Neural progenitor cell (in vitro differentiated cells): ENCODE measurements around the gene ZNF862. TPM values are rescaled to one million over a fixed set of nuclear protein-coding genes. Genes with fewer than 3 reads are reported as not detected.

Source experiments
- DNase-seq: peaks from one replicate; pipeline ENCODE4 v3.0.0-alpha.2; 2016; ENCODE audit warnings: low spot score
- H2AFZ ChIP-seq: fragments of 200-600 bp; sonication (generic); replicated peaks from 2 replicates; pipeline ENCODE4 v1.6.1; 2016; ENCODE audit warnings: antibody characterized with exemption
- H3F3A ChIP-seq: fragments of 200-600 bp; sonication (generic); 2 replicates; pipeline ENCODE4 v1.6.1; 2016; ENCODE audit warnings: antibody characterized with exemption, low read depth
- H3K27ac ChIP-seq: fragments of 200-600 bp; sonication (generic); 2 replicates; pipeline ENCODE4 v1.5.1; 2016; ENCODE audit warnings: mild to moderate bottlenecking
- H3K27me3 ChIP-seq: fragments of 200-600 bp; sonication (generic); 2 replicates; pipeline ENCODE4 v1.6.1; 2016; ENCODE audit warnings: mild to moderate bottlenecking, moderate library complexity
- H3K36me3 ChIP-seq: fragments of 200-600 bp; sonication (generic); 2 replicates; pipeline ENCODE4 v1.5.1; 2016
- H3K4me1 ChIP-seq: fragments of 200-600 bp; sonication (generic); 2 replicates; pipeline ENCODE4 v1.6.1; 2016; ENCODE audit warnings: mixed run types
- H3K4me2 ChIP-seq: fragments of 200-600 bp; sonication (generic); 2 replicates; pipeline ENCODE4 v1.6.1; 2016
- H3K4me3 ChIP-seq: fragments of 200-600 bp; sonication (generic); 2 replicates; pipeline ENCODE4 v1.5.1; 2016
- H3K79me2 ChIP-seq: fragments of 200-600 bp; sonication (generic); 2 replicates; pipeline ENCODE4 v1.6.1; 2016; ENCODE audit warnings: low read depth
- H3K9ac ChIP-seq: fragments of 200-600 bp; sonication (generic); 2 replicates; pipeline ENCODE4 v1.6.1; 2016
- H3K9me3 ChIP-seq: fragments of 200-600 bp; sonication (generic); 2 replicates; pipeline ENCODE4 v1.5.1; 2016; ENCODE audit warnings: low read depth
- H4K20me1 ChIP-seq: fragments of 200-600 bp; sonication (generic); 2 replicates; pipeline ENCODE4 v1.6.1; 2016; ENCODE audit warnings: low read depth
- H3K27ac Mint-ChIP-seq: 3 replicates; pipeline ENCODE4 v1.8.0; 2021; ENCODE audit warnings: mixed read lengths
- H3K27me3 Mint-ChIP-seq: 2 replicates; pipeline ENCODE4 v1.8.0; 2022; ENCODE audit warnings: low read depth, mild to moderate bottlenecking, inconsistent platforms, moderate library complexity, mixed read lengths; ENCODE audit not compliant: insufficient read depth
- H3K36me3 Mint-ChIP-seq: 3 replicates; pipeline ENCODE4 v1.8.0; 2021; ENCODE audit warnings: mixed read lengths
- H3K4me1 Mint-ChIP-seq: 3 replicates; pipeline ENCODE4 v1.8.0; 2021; ENCODE audit warnings: mixed read lengths
- H3K4me3 Mint-ChIP-seq: 3 replicates; pipeline ENCODE4 v1.8.0; 2021; ENCODE audit warnings: mild to moderate bottlenecking, moderate library complexity, mixed read lengths
- H3K9me3 Mint-ChIP-seq: 3 replicates; pipeline ENCODE4 v1.8.0; 2020; ENCODE audit warnings: mixed read lengths
- CTCF ChIP-seq: fragments of 200-600 bp; sonication (generic); IDR thresholded peaks from 2 replicates; pipeline ENCODE4 v1.5.1; 2017; ENCODE audit warnings: antibody characterized with exemption, mild to moderate bottlenecking
- EZH2 ChIP-seq: fragments of 200-600 bp; sonication (generic); IDR thresholded peaks from 2 replicates; pipeline ENCODE4 v1.6.1; 2017; ENCODE audit warnings: antibody characterized with exemption, mild to moderate bottlenecking, moderate library complexity
- EZH2phosphoT487 ChIP-seq: fragments of 200-600 bp; sonication (generic); IDR thresholded peaks from 2 replicates; pipeline ENCODE4 v1.6.1; 2017; ENCODE audit warnings: antibody characterized with exemption
- total RNA-seq: library from RNA; depleted of rRNA; stranded (reverse); fragments of >200 nt; gene quantifications from 2 replicates; pipeline ENCODE4 v1.2.3, GENCODE V29; 2015; ENCODE audit warnings: low replicate concordance

ZNF862 gene
- total RNA-seq, 1 donor from 2014 or later: 5.9 TPM

GRCh38 chr7:149860821-149861727 lies 22.9 kb downstream of the ZNF862 start:
- H3K79me2 ChIP-seq: no peaks in the 10 kb centered on the region
- no peaks in the 10 kb centered on the region for H4K20me1 ChIP-seq
- Mint-ChIP-seq H3K9me3 (no peaks in the 10 kb centered on the region), H3K36me3 (peaks cover 16% of the 10 kb centered on the region), H3K27ac (no peak overlapping the region), H3K27me3 (peaks cover 2% of the 10 kb centered on the region), H3K4me1 (peaks cover 6% of the 10 kb centered on the region), H3K4me3 (no peak overlapping the region)
- H3K4me2 ChIP-seq: no peak overlapping the region
- H3K4me3 ChIP-seq: no peak overlapping the region
- H3K9me3 ChIP-seq: no peaks in the 10 kb centered on the region
- no peak overlapping the region for H3K27ac ChIP-seq
- no peaks in the 10 kb centered on the region for H3K27me3 ChIP-seq
- no peaks in the 10 kb centered on the region for H3F3A ChIP-seq
- DNase-seq: peak; percentile 71
- H2AFZ ChIP-seq: no peak overlapping the region
- TF ChIP-seq CTCF (peak; percentile 87), EZH2phosphoT487 (no peak)
- no peak overlapping the region for H3K9ac ChIP-seq
- H3K4me1 ChIP-seq: no peaks in the 10 kb centered on the region
- no peaks in the 10 kb centered on the region for H3K36me3 ChIP-seq

GRCh38 chr7:149861728-149862045 lies 23.5 kb downstream of the ZNF862 start:
- H3F3A ChIP-seq: no peaks in the 10 kb centered on the region
- no peak for TF ChIP-seq CTCF
- no peak for TF ChIP-seq EZH2
- TF ChIP-seq EZH2phosphoT487: no peak
- Mint-ChIP-seq H3K9me3 (no peaks in the 10 kb centered on the region), H3K4me1 (peaks cover under 1% of the 10 kb centered on the region), H3K27ac (no peak overlapping the region), H3K4me3 (no peak overlapping the region), H3K36me3 (peaks cover 16% of the 10 kb centered on the region), H3K27me3 (peaks cover 2% of the 10 kb centered on the region)
- no peaks in the 10 kb centered on the region for H3K9me3 ChIP-seq
- H3K36me3 ChIP-seq: no peaks in the 10 kb centered on the region
- H3K27me3 ChIP-seq: no peaks in the 10 kb centered on the region
- no peak overlapping the region for H3K4me2 ChIP-seq
- no peak overlapping the region for H3K9ac ChIP-seq
- no peak overlapping the region for H3K4me3 ChIP-seq
- H3K79me2 ChIP-seq: no peaks in the 10 kb centered on the region
- H2AFZ ChIP-seq: no peak overlapping the region
- H3K4me1 ChIP-seq: no peaks in the 10 kb centered on the region
- no peak overlapping the region for H3K27ac ChIP-seq
- no peaks in the 10 kb centered on the region for H4K20me1 ChIP-seq
- no peak for DNase-seq

- Histone ChIP-seq H4K20me1 (no peaks in the 10 kb centered on the region), H3K4me2 (no peak overlapping the region), H3K9ac (no peak overlapping the region), H2AFZ (no peak overlapping the region), H3K36me3 (no peaks in the 10 kb centered on the region), H3K9me3 (no peaks in the 10 kb centered on the region), H3K27me3 (no peaks in the 10 kb centered on the region), H3F3A (no peaks in the 10 kb centered on the region), H3K4me1 (no peaks in the 10 kb centered on the region), H3K27ac (no peak overlapping the region), H3K79me2 (no peaks in the 10 kb centered on the region), H3K4me3 (no peak overlapping the region)
- H3K36me3 Mint-ChIP-seq: peaks cover 16% of the 10 kb centered on the region
- H3K27ac Mint-ChIP-seq: no peak overlapping the region
- no peaks in the 10 kb centered on the region for H3K9me3 Mint-ChIP-seq
- H3K4me1 Mint-ChIP-seq: no peaks in the 10 kb centered on the region
- no peak for DNase-seq
- no peak for TF ChIP-seq EZH2
- TF ChIP-seq CTCF: no peak
- TF ChIP-seq EZH2phosphoT487: no peak
- no peak overlapping the region for H3K4me3 Mint-ChIP-seq
- peaks cover 2% of the 10 kb centered on the region for H3K27me3 Mint-ChIP-seq
Measured at GRCh38 chr7:149862156-149862555, 24.0 kb downstream of the ZNF862 start.
